HG03103 (cell line): ENCODE data around the gene MAP3K12.
A peak's percentile ranks its signal among the peaks of the same experiment; 100 is the strongest.

Experiments used
- ATAC-seq: cut with Tn5 transposase; IDR thresholded peaks from one replicate; pipeline ENCODE4 v1.9.1; 2021; ENCODE audit warnings: low read depth; ENCODE audit not compliant: unreplicated experiment

The MAP3K12 gene

GRCh38 chr12:53474819-53475218 is 24.4 kb downstream of the MAP3K12 start:
- no peak for ATAC-seq

DNA sequence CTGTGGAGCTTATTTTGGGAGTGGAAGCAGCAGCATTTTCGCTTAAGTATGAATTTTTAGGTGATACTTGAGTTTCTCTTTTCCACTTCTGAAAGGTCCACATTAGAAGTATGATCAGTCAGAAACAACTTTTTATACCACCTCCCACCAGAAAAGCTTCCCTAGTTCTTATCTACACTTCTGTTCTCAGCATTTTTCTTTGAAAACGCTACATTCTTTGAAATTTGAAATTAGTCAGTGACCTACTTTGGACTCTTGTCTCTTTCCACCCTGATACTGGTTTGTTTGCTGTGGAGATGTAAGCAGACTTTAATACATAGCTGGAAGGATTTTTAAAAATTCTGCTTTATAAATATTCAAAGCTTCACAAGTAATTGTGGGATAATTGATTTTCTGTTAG is 25.2 kb downstream of the MAP3K12 start:
- no peak for ATAC-seq

DNA sequence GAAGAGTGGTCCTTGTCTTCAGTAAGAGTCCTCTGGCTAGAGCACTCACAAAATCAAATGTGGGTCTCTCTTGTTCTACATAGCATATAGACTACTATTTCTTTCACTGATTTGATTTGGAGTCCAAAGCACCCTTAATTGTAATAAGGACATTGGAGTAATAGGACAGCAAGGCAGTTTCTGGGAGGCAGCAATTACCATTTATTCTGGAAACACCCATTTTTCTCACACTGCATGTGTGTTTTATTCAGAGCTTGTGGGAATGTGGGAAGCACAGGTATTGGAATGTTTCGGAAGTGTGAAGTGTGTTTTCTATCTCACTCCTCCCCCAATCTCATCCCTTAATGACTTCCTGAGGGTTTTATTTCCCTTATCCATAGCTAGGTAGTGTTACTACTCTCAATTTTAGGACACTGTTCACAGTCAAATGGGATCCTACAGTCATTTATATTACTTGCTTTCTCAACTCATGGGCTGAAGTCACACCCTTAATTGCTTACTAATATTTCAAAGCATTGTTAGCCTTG is 27.1 kb downstream of the MAP3K12 start:
- ATAC-seq = no peak

DNA sequence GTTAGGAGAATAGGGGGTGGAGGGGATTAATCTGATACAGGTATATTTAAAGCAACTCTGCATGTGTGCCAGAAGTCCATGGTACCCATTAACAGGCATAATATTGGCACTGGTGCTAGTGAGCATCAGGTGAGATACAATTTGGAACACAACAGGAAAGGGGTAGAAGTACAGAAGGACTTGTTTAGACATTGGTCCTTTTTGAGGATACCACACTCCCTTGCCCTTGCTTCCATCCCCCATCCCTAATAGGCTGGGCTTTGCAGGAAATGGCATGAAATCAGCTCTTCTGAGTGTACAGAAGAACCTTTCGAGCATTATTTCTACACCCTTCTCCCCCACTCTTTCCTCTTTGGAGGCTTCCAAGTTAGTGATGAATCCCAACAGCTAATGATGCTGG is 31.0 kb downstream of the MAP3K12 start:
- ATAC-seq = no peak

GRCh38 chr12:53467880-53468279 is 31.4 kb downstream of the MAP3K12 start:
- ATAC-seq = no peak

GRCh38 chr12:53467082-53467481 is 32.2 kb downstream of the MAP3K12 start:
- ATAC-seq = no peak

GRCh38 chr12:53466640-53467039 is 32.6 kb downstream of the MAP3K12 start:
- ATAC-seq = no peak

DNA sequence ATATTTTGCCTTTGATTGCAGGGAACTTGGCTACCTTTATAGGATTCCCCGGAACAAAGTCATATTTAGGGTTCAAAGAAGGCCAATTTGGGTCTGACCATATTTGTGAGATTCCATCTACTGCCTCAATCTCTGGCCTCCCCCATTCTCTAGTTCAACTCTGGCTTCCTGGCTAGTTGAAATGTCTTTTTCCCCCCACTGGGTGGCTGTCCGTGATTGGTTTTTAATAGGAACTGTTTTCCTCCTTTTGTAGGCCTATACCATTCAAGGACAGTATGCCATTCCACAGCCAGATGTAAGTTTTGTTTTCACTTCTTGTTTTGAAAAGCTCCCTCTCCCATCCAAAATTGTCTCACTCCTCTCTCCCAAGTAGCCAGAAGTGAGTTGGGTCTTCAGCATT is 33.6 kb downstream of the MAP3K12 start:
- no peak for ATAC-seq

GRCh38 chr12:53464685-53465418 is 34.4 kb downstream of the MAP3K12 start:
- ATAC-seq = no peak

GRCh38 chr12:53463802-53464560 is 35.3 kb downstream of the MAP3K12 start:
- ATAC-seq = no peak

DNA sequence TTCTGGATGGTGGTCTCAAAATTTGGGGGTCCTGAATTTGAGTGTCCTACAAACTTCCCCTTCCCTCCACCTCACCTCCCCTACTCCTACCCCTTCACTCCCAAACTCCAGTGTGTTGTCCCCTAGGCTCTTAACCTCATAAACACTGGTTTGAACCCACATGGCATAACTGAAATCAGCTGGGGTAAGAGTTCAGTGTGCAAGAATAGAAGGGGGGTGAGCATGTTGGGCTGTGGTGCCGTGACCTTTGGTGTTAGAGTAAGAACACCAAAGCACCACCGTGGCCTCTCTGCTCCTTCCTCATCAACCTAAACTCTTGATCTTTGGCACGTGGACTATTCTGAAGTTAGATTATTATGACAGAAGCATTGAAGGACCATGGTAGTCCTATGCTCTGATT is 36.3 kb downstream of the MAP3K12 start:
- no peak for ATAC-seq

GRCh38 chr12:53461591-53461990 is 37.7 kb downstream of the MAP3K12 start:
- ATAC-seq = no peak

DNA sequence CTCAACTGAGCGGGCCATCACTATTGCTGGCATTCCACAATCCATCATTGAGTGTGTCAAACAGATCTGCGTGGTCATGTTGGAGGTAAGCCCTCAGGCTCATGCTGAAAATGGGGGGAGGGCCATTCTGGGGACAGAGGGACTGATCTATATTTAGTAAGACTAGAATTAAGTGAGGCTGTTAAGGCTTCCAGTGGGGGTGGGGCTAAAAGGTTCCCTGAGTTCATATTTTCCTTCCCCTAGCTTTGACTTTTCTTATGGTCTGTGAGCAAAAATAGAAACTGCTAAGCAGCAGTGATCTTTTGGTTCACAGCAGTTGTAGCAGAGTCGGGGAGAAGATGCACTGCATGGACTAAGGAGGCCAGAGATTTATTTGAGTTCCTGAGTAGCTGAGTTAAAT is 38.2 kb downstream of the MAP3K12 start:
- ATAC-seq = no peak

- ATAC-seq = no peak
Measured at GRCh38 chr12:53459097-53459496, 40.2 kb downstream of the MAP3K12 start.

GRCh38 chr12:53456654-53457366 is 42.4 kb downstream of the MAP3K12 start:
- ATAC-seq = no peak

DNA sequence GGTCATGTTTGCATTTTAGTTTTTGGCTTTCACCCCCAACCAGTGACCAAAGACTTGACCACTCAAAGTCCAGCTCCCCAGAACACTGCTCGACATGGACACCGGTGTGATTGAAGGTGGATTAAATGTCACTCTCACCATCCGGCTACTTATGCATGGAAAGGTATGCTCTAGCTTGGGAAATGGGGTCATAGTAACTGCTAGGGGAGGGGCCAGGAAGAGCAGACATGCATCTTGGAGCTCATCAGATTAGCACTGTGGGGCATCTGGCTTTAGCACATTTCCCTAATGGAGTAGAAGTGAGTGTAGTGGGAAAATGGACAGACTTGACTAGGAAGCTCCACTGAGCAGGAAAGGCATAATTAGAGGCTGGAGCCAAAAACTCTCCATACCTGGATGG is 44.6 kb downstream of the MAP3K12 start:
- no peak for ATAC-seq

GRCh38 chr12:53453953-53454640 is 45.2 kb downstream of the MAP3K12 start:
- ATAC-seq = no peak

- peak; percentile 13 for ATAC-seq
Measured at GRCh38 chr12:53452159-53453077, 46.8 kb downstream of the MAP3K12 start.

DNA sequence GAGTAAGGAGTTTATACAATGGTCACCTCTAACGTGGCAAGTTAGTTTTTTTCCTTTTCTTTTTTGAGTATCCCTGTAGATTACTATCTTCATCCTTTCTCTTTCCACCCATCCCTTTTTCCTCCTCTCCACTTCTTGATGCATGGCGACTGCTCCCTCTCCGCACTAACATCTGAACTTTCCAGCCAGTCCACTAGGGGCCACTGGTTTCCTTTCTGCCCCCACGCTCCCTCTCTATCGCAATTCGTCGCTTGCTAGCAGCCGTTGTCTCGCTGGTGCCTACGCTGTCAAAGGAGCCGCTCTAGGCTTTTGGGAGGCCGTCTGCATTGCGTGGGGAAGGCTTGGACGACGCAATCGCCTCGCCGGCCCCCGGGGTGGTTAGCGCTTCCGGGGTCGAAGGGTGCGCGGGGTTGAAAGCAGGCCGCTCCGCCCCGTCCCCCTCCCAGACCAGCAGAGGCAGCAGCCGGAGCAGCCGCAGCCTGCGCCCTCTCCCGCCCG is 47.5 kb downstream of the MAP3K12 start, which contains the start of gene PCBP2:
PCBP2 (plus strand) TSS at position 442 of the 498 bp plus-strand sequence. CDS start 2,699 bp downstream, outside the sequence.
- ATAC-seq = peak; percentile 93
